ENCODE measurements around the gene LMAN2.
A peak's percentile ranks its signal among the peaks of the same experiment; 100 is the strongest.

LMAN2 gene

DNA sequence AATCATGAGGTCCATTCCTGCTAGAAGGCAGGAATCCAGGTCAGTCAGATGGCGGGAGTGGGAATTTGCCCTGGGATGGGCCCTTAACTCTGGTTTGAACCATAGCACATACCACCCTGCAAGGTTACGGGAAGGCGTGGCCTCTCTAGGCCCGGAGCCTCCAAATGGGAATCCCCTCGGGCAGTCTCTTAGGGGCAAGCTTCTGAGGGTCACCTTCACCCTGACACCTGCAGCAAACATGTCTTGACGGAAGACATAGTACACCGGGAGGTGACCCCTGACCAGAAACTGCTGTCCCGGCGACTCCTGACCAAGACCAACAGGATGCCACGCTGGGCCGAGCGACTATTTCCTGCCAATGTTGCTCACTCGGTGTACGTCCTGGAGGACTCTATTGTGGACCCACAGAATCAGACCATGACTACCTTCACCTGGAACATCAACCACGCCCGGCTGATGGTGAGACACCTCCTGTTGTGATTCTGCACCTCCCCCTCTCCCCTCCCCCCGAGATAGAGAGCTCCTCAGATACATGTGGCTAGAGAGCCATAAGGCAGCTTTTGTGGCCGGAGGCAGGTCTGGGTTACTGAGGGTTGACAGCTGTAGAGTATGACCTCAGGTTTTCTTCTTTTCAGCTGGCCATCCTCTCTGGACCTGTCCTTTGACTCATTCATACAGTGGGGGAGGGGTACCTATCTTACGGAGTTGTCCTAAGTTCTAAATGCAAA, 46.9 kb downstream of the LMAN2 start:
- DNase-seq = peak in 1 of 3 experiments; percentile 18

- peak in 1 of 3 experiments; percentile 55 for DNase-seq
Observed at GRCh38 chr5:177303925-177304391, 47.5 kb downstream of the LMAN2 start.

- peak; percentile 77 to 87 (median 82) for DNase-seq
Observed at GRCh38 chr5:177303121-177303924, 48.1 kb downstream of the LMAN2 start, which contains the start of the genes PRELID1 and RAB24. PRELID1 (plus strand) TSS chr5:177303799; CDS start chr5:177303986, 187 bp downstream. RAB24 (minus strand) TSS chr5:177303719; CDS start chr5:177303288, 431 bp downstream.

- DNase-seq = no peak
Observed at GRCh38 chr5:177302354-177303110, 48.9 kb downstream of the LMAN2 start.

DNA sequence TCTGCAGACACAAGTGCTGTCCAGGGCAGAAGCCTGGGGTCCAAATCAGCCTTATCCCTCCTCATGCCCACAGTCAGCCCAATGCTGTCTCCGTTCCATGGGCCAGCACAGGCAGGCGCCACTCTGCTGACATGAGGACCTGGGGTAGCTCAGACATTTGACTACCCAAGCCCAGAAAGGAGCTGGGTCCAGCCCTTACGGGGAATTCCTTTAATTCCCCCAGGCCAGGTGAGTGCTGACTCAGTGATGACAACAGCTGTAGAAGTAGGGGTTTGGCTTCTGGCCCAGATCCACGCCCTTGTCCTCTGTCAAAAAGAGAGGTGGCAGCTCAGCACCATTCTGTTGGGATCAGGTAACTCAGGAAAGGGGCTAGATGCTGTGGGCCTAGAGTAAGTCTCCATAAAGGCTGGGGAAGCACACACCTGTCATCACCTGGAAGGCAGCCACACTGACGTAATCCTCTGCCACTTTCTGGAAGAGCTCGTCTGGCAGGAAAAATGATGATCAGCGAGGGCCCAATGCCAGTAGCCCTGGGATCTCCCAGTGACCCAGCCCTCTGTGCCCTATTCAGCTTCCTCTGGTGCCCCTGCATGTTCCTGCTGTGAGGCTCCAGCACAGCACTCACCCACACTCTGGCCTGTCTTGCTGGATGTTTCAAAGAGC, 49.8 kb downstream of the LMAN2 start:
- peak in 2 of 3 experiments; percentile 31 to 35 for DNase-seq

- DNase-seq = no peak
Observed at GRCh38 chr5:177300951-177301350, 50.5 kb downstream of the LMAN2 start.

- DNase-seq = no peak
Observed at GRCh38 chr5:177300236-177300880, 51.1 kb downstream of the LMAN2 start.

- no peak for DNase-seq
Observed at GRCh38 chr5:177299697-177300096, 51.8 kb downstream of the LMAN2 start.

DNA sequence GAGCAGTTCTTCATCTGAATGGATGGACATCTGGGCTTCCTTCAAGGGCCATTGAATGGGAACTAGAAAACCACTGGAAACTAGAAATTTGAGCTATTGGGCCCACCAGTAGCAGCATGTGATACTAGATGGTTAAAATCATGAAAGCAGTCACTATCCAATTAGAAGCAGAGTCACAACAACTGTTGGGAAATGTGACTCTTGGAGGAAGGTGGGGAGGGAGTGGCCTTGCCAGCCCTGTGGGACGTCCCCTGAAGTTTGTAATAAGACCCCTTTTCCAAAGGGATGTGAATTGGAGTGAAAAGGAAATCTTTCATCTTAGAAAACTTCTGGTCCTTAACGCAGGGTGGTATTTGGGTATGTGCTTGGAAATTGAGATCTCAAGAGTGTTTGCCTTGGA, 53.5 kb downstream of the LMAN2 start:
- no peak for DNase-seq

DNA sequence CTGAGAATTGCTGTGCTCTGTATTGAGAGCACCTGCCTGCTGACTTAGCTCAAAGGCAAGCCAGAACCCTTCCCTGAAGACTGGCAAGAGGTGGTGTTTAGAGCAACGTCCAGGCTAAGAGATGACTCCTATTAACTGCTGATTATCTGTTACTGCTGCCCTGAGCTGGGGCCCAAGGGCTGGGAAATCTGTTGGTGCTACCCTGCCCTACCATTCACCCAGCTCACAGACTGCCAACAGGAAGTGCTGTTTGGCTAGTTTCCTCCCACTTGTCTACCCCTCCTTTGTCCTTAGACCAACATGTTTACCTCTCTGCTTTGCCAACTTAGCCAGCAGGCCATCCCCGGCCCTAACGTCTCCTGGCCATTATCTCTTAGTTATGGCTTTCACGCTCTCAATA, 54.9 kb downstream of the LMAN2 start:
- no peak for DNase-seq

DNA sequence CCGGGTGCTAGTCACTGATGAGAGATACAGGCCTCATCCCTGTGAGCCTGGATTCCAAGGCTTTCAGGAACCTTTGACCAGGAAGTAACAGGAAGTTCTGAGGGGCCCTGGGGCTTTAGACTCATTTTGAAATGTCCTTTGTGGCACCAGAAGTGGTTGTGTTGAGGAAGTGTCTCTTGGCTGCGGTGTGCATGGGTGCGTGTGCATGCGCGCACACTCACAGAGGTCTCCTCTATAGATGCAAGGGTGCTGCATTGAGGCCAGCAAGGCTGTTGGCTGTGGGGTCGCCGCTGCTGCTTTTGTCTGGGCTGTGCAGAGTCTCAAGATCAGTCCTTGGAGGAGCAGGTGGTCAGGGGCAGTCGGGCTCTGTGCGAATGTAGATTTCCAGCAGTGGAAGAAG, 55.5 kb downstream of the LMAN2 start:
- DNase-seq = no peak

GRCh38 chr5:177294632-177295031, 56.8 kb downstream of the LMAN2 start:
- no peak for DNase-seq

DNA sequence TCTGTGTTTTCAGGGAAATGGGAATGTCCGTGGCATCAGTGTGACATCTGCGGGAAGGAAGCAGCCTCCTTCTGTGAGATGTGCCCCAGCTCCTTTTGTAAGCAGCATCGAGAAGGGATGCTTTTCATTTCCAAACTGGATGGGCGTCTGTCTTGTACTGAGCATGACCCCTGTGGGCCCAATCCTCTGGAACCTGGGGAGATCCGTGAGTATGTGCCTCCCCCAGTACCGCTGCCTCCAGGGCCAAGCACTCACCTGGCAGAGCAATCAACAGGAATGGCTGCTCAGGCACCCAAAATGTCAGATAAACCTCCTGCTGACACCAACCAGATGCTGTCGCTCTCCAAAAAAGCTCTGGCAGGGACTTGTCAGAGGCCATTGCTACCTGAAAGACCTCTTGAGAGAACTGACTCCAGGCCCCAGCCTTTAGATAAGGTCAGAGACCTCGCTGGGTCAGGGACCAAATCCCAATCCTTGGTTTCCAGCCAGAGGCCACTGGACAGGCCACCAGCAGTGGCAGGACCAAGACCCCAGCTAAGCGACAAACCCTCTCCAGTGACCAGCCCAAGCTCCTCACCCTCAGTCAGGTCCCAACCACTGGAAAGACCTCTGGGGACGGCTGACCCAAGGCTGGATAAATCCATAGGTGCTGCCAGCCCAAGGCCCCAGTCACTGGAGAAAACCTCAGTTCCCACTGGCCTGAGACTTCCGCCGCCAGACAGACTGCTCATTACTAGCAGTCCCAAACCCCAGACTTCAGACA, 57.5 kb downstream of the LMAN2 start:
- DNase-seq = no peak

GRCh38 chr5:177291735-177292134, 59.7 kb downstream of the LMAN2 start:
- DNase-seq = no peak

GRCh38 chr5:177290816-177291596, 60.5 kb downstream of the LMAN2 start:
- no peak for DNase-seq

DNA sequence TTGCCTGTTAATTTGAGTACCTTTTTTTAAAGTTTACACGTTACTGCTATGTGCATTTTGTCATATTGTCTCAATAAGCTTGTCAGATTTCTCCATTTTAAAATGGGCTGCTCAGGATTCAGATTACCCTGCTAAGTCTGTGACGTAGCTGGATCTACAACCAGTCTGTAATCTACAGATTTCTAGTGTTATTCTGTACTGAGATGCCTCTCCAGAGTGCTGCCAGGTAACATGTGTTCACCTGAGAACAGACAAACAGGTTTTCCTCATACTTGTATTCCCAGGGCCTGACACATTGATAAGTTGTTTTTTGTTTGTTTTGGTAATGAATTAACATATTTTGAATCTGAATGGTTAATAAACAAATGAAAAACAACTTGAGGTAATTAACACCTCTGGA, 63.3 kb downstream of the LMAN2 start:
- no peak for DNase-seq

Data from NCI-H1417 (cell line).